NCI-H526 (cell line): Measurements from ENCODE around the gene PRICKLE1.

Source experiments
- DNase-seq, 2 experiments: peaks; one replicate each; lab custom pipeline; 2025; lab: John Stamatoyannopoulos, UW

Gene PRICKLE1

DNA sequence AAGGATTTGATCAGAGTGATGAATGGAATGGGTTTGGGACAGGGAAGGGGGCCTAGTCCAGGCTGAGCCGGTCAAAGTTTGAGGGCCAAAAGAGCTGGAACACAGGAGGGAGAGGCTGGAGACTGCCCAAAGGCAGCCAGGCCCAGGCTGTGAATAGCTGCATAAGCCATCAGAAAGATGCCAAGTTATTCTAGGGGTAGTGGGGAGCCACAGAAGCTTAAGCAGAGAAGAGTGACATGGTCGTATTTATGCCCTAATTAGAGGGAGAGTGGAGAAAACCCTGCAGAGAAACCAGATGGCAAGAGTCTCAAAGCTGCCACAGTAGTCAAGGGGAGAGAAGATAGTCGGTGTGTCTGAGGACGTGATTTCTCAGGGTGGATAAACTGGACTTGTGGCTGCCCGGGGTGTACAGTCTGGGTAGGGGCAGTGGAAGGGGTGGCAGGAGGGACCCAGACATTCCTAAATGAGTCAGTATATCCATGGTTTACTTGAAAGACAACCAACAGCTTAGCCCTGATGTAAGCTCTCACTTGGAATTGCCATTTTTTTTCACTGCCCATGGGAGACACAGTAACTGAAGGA is 99.2 kb downstream of the PRICKLE1 start:
- DNase-seq, result no peak

DNA sequence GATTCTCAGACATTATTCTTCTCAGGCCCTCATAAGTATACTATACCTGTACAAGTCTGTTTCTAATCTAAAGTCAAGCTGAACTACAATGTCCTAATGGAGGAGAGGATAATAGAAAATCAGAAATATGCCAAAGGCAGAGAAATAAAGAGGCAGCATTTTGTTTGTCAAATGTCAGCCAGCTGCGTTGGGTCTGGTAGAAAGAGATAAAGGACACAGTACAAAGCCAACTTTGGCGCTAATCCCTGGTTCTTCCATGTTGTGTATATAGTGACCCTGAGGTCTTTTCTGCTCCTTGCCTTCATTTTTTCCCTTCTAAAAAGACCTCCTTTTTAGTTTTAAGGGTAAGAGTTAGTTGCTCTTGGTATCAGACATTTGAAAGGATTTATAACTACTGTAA is 103.1 kb downstream of the PRICKLE1 start:
- no peak for DNase-seq

DNA sequence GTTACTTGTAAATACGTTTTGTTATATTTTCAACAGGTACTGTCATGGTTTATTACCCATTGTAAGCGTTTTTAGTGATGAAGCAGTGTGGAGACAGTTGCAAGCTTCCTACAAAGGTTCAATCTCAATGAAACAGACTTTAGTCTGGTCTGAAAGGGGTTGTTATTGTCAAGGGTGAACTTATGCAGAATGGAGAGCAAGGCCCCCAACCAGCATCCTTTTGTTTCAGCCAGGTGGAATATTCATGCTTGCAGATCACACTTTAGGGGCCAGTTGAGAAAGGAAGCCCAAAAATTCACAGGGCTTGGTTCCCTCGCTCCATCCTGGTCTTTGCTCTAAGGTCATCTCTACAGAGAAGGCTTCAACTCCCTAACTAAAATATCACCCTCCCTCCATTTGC is 103.7 kb downstream of the PRICKLE1 start:
- no peak for DNase-seq

DNA sequence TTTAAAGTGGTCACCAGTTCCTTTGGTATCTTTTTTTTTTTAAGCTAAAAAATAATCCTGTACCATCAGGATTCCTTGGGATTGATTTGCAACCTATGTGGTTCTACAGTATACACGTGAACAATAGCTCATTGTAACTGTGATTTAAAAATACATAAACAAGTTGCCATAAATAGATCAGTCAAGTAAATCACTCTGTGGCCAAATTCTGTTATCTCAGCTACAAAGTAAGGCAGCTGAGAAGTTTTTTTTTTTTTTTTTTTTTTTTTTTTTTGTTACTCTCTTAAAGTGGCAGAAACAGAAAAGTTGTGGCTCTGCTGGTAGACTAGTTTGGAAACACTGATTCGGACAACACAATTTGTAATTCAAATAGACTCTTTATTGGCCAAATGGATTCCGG is 104.5 kb downstream of the PRICKLE1 start:
- no peak for DNase-seq

DNA sequence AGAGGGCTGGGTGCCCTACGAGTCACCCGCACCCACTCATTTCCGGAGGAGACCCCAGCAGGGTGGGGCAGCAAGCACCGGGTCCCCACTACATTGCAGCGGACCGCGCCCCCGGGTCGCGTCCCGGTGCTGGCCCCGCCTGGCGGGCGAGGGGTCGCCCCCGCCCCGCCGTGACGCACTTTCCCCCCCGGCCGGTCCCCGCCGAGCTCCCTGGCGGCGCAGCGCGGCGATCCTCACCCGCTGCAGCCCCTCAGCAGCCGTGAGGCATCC is 106.1 kb downstream of the PRICKLE1 start:
- DNase-seq, result no peak

DNA sequence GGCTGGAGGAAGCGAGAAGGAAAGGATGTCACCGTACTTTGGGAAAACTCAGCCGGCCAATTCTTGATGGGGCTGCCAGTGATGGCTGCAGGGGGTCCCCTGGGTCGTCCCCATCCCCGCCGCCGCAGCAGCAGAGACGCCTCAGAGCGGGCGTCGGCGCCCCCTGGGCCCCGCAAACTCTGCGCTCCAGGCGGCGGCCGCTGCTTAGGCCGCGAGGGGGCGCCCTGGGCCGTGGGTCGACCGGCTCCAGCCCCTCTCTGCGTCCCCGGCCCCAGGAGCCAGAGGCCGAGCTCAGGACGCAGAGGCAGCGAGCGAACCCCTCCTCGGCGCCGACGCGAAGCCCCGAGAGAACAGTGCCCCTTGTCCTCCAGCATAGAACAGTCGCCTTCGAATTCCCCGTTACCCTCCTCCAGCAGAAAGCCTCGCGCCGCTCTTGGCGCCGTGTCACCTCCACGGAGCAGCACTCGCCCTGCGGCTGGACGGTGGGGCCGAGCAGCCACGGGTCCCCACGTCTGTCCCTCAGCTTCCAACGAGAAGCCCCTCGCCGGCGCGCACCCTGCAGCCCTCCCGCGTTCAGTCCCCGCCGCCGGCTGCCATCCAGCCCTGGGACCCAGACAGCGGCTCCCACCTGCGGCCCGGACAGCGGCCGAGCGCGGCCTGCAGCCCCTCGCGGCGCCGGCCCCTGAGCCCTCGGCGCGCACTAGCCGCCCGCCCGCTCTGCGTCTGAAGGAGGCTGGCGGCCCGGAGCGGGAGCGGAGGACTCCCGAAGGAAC is 106.6 kb downstream of the PRICKLE1 start:
- DNase-seq, result peak in 1 of 2 experiments; percentile 71

DNA sequence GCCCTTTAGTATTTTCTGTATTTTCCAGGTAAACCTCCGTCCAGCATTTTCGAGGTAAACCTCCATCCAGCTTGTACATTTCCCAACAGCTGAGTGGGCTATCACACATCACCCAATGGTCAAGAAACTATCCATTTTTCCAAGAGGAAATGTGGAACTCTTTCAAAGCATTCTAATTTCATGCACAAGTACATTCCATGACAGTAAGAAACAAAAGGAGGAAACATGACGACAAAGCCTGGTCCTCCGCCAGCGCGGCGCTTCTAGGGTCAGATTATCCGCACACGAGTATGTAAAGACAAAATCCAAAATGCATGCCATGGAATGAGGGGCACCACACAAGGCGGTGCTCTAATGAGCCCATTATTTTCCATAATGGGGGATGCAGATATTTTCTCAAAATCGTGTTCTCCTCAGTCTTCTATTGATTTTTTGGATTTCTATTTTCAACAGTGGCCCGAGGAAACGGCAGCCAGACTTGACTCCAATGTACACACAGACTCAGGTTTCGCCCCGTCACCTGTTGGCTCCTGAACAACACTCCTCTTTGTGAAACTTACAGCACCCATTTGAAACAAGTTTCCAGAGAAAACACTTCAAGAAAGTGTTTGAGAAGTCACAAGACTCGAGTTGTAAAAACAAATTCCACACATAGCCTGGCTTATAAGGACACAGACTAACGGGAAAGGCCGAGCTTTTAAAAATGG is 107.4 kb downstream of the PRICKLE1 start:
- DNase-seq, result no peak

DNA sequence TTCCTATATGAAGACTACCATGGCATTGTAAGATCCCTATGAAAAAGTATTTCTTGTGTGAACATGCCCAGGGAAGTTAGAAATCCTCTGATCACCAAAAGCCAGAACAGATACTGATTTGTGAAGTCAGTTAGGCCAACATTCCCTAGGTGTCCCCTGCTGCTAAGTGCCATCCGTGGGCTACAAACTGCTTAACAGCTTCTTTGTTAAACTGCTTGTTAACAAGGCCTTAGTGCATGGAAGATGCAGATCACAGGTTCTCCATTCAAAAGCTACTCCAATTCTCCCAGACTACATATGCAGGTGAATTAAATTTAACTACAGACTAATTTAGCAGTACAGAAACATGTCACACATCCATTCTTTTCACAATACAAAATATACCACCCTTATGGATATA is 108.2 kb downstream of the PRICKLE1 start:
- DNase-seq, result no peak

DNA sequence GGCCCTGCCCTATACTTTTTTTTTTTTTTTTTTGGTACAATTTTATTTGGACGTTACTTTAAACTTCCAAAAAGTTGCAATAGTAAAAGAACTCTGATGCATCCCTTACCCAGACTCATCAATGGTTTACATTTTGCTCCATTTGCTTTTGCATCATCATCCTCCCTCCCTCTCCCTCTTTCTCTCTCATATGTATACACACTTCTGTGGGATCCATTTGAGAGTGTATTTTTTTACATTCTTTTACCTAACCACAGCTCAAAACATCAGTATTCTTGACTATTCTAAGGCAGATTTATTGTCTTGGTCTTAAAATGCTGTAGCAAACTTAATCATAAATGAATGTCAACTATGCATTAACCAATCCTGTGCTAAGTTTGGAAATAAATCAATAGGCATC is 111.6 kb downstream of the PRICKLE1 start:
- no peak for DNase-seq

DNA sequence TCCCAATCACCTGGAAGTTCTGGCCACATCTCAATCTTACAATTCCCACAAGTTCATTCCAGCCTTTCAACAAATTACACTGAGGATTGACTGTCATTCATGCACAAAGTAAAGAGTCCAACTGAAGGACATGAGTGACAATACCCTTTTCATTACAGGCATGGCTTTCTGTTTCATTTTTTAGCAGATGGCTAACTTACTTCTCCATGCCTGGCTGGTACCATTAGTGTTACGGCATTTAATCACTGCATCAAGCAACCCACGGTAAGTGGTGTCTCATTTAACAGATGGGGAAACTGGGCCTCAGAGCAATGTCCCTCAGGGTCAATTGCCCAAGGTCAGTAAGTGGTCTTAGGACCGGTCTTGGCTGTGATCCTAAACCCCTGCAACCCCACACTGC is 114.4 kb downstream of the PRICKLE1 start:
- DNase-seq, result no peak

DNA sequence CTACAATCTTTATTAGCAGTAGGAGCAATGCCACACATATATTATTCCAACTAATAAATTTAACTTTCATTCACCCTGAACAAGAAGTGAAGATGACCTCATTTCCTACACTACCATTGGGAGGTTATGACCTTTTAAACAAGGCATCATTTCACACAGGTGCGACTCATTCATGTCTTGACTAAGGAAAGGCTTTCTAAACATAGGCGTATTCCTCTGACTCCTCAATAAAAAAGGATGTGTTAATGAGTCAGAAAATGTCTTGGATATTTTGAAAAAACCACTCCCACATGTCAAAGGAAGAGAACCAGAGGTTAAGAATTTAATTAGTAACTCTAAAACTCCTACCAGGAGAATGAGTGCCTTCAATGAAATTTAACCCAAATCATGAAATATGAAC is 115.2 kb downstream of the PRICKLE1 start:
- DNase-seq, result no peak

DNA sequence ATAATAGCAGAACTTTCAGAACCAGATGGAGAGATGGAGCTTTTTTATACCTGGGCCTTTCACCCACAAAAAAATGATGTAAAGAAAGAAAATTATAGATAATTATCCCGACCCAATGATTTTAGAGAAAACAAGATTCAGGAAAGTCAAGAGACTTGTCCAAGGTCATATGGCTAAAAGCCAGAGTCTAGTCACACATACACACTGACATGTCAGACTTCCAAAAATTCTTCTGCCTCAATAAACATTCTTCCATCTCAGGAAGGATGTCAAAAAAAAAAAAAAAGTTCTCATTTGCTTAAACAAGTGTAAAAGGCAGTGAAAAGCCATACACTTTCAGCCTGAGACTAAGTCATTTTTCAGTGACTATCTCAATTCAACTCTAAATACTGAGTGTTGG is 116.0 kb downstream of the PRICKLE1 start:
- DNase-seq, result no peak

DNA sequence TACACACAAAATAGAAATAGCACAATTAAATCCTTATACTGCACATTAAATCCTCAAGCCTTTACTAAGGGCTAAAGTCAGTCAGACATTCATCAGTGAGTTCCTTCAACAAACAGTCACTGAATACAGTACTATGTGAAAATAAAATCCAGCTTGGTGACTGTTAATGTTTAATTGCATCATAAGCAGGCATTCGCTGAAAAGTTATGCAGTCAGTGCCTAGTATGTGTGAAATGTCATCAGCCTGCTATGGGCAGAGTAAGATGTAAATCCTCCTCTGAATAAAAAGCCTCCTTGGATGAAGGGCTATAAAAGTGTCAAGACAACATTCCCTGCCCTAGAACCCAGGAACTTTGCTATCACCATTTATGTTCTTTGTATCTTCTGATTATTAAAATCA is 116.4 kb downstream of the PRICKLE1 start:
- no peak for DNase-seq

DNA sequence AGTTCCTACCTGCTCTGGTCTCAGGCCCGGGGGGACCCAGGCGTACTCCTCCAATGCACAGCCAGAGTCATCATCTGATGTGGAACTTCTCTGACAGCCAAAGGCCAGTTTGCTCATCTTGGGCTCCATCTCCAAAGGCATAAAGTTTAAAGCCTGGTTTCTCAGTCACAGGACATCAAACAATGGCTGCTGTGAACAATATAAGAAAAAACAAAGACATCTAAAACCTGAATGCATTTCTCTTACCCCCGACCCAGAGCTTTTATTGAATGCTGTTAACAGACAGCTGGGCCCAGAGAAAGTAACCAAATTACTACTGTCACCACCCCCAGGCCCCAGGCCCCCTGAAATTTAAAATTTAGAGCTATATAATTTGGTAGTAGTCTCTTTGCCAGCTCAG is 117.2 kb downstream of the PRICKLE1 start:
- DNase-seq, result no peak

DNA sequence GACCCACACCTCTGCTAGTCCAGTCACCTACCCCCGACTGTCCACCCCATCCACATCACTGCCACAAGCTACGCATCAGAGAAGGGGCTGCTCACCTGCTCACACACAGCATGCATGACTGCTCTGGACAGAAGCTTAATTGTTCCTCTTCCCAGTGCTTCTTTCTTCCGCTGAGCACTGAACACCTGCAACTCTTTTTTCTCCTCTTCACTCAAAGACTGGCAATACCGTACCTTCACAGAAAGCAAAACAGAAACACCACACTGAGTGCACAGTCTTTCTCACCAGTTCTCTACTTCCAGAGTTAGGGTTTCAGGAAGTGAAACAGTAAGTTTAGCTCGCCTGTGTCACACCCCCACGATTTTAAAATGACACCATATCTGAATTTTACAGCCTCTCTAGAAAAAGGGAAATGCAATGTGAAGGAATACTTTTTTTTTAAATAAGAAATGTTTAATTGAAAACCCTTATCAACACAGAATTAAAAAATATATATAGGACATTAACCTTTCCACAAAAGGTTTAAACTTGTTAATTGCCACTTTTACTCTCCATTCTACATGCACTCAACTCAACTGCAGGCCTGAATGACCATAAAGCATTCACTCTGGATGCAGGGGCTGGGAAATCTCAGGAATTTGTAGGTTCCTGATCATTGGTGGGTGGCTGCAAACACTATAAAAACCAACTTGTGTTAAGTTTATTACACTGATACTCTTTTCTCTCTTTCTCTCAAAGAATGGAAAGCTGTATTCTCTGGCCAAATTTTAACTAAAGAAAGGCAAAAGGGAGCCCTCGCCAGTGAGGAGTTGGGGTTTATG is 120.0 kb downstream of the PRICKLE1 start:
- peak in 1 of 2 experiments; percentile 23 for DNase-seq

DNA sequence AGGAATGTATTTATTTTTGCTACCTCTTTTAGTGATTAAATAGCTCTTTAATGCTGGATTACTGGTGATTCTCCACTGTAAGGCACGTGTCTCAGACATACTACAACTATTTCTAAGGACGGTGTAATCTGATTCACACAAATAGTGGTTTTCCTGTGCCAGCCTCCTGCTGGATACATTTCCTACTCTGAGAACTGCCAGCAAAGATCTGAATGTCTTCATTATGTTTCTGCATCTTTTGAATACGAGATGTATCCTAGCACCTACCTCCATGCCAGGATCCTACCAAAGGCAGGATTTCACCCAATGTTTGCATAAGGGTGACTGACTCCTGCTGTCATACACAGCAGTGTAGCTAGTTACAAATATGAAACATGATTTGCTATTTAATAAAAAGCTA is 120.6 kb downstream of the PRICKLE1 start:
- peak in 1 of 2 experiments; percentile 23 for DNase-seq

DNA sequence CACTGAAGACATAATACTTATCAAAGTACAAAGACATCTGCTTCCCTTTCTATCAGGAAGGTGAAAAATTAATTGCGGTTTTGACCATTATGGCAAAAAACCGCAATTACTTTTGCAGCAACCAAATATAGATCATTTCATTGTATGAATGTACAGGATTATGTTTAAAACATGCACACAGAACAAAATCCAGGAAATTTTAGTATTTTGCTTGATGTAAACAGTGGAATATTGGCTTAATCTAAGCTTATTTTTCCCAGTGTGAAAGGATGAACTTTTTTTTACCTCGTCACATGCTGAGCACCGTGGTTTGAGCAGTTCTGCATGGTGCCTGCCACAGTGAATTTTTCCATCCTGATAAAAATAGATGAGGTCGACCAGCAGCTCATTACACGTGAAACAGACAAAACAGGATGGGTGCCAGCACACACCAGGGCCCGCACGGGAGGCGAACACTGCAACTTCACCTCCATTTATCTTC is 121.2 kb downstream of the PRICKLE1 start:
- no peak for DNase-seq

DNA sequence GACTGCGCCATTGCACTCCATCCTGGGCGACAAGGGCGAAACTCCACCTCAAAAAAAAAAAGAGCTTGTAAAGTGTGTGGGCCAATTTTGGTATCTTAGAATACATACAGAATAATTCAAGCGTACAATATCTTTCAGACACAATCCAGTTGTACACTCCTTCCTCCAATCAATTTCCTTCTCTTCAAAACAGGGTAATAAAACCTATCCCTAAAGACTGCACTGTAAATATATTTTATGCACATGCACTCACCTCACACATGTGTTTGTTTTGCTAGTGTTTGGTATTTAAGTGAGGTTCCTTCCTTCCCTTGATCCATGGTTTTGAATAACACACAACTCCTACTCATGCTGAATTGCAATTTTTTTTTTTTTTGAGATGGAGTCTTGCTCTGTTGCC is 125.9 kb downstream of the PRICKLE1 start:
- DNase-seq, result no peak

DNA sequence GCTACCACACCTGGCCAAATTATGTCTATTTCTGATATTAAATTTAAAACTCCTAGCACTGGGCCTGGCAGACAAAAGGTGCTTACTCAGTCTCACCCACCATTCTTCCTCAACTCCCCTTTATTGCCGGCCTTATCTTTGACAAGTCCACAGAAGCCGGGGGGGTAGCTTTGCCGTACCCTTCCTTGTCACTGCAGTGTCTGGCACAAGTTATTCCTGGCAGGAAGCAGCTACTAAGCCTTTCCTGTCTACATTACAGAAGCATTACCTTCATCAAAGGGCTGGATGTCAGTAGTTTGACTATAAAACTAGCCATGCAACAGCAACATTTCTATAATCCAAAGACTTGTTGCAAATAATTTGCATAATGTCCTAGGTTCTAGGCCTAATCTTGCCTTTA is 127.1 kb downstream of the PRICKLE1 start:
- no peak for DNase-seq

DNA sequence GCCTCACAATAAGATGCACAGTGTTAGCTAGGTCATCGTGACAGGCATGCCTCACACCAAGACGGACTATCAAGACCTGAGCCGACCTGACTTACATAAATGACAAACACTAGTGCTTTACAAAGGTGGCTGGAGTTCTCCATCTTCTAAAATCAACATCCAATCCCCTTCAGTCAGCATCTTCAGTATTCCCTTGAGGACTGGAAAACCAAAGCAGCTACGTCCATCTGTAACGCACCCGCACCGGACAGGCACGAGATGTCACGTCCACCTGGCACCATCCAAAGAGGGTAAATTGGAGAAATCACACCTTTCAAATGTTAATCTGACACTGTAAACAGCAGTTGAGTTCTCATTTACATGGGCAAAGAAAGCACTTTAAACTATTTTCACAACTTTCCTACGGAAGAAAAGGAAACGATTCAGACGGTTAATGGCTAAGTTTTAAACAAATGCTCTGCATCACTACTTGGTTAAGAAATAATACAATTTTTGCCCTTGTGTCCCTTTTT is 130.2 kb downstream of the PRICKLE1 start:
- no peak for DNase-seq

DNA sequence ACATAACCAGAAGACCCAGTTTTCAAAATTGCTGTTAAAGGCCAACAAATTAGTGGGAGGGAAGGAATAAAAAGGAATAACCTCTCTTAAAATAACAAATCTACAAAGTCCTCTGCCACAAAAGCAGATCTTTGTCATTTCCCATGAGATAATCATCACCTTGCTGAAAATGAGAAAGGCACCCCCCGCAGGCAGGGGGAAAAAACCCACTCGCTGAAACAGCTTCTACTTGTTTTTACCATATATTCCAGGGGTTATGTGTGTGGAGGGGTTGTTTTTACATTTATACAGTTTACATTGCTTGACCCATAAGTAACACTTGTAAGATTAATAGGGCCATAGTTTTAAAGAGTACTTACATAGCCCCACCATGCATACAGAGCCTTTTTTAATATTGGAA is 131.0 kb downstream of the PRICKLE1 start:
- DNase-seq, result no peak

DNA sequence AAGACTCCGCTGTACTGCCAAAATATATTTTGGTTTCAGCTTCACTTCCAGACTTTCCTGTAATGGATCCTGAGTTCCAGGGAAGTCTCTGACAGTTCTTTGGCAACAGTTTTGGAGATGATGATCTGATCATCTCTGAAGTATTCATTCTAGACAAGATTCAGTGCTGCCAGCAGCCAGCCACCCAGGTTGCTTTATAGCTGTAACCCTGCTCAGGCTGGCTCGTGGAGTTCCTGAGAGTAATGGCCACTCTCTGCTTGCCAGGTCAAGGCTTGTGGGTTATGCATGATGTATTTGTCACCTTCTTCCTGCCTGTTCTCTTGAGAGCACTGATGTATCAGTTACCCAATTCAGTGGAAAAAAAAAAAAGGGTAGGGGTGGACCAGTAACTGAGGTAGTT is 139.3 kb downstream of the PRICKLE1 start:
- no peak for DNase-seq
